GM12873 (cell line): ENCODE data around the gene RERE.

Experiments used
- CTCF ChIP-seq: IDR thresholded peaks from 2 replicates; pipeline ENCODE4 v1.5.1; 2012; ENCODE audit warnings: low read depth, mild to moderate bottlenecking, moderate library complexity, low read length, control low read depth; ENCODE audit not compliant: insufficient read depth; ENCODE audit errors: missing control alignments

Gene RERE

DNA sequence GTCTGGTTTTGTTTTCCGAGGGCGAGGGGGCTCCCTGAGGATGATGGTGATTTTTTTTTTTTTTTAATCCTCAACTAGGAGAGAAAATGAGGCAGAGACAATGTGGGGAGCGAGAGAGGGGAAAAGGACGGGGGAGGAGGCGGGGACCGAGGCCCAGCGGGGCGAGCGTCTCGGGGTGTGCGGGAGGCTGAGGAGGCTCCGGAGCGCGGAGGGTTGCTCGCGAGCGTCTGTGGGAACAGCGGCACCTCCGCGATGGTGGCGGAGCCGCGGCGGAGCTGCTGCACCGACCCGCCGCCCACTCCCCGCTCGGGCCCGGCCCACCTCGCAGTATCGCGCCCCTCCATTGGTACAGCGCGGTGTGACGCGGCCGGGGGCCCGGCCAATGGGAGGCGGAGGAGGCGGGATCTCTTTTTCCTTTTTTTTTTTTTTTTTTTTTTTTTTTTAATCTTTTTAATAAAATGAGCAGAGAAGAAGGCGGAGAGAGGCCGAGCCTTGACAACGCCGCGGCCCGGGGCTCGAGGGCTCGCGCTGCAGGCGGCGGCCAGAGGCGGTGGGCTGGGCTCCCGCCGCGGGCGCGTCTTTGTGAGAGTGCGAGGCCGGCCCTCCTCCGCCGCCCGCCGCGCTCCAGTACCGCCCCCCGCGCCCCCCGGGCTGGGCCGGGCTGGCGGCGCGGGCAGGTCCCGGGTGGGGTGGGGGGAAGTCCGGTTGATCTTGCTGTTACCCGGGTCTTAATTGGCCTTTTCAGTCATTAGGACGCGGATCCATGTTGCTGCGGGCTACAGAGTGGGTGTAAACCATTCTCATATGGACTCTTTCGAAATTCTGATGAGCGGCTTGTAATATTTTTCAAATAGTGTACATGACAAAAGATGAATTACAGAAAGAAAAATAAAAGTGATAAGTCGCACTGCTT, at the start of gene RERE:
Gene RERE (minus strand): TSS at position 229 of the 913 bp plus-strand sequence.
- no peak for TF ChIP-seq CTCF

DNA sequence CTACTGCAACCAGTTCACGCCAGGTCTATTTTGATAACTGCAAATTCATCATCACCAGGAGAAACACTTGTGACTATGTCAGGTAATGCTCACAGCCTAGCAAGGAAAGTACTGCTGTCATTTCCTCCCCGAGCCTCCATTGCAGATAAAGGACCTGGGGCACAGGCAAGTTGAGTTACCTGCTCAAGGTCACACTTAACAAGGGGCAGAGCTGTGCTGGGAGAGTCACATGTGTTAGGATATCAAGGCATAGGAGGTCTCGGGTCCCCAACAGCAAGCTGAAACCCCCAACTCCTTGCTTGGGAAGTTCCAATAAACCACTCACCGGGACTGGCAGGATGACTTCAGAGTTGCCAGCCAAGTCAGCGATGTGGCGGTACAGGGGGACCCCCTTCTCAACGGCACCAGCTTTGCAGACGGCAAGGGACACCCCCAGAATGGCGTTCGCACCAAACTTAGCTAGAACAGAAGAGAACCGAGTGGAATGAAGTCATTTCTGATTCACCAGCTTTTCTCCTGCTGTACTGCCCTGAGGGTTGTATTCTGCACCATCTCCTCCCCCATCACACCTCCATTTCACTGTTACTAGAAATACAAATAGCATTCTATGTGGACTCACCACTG, 49.5 kb upstream of the RERE start:
- TF ChIP-seq CTCF = no peak

DNA sequence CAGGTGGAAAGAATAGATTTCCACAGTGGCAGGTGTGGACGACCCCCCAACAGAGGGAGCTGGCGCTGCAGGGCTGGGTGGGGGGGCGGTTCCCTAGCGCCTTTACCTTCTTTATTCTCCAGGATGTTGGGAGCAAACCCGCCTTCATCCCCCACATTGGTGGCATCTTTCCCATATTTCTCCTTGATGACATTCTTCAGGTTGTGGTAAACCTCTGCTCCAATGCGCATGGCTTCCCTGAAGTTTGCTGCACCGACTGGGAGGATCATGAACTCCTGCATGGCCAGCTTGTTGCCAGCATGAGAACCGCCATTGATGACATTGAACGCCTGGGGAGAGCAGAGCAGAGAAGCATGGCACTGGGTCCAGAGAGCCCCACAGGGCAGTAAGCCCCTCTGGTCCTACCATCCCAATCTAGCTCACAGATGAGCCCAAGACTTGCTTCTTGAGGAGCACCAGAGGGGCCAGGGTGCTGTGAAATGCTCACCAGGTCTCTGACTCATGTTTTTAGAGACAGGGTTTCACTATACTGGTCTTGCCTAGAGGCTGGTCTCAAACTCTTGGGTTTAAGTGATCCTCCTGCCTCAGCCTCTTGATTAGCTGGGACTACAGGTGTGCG, 48.8 kb upstream of the RERE start:
- TF ChIP-seq CTCF = no peak

GRCh38 chr1:8864713-8865344, 47.4 kb upstream of the RERE start:
- TF ChIP-seq CTCF = no peak

- no peak for TF ChIP-seq CTCF
Measured at GRCh38 chr1:8863794-8864233, 46.4 kb upstream of the RERE start.

- no peak for TF ChIP-seq CTCF
Measured at GRCh38 chr1:8863138-8863537, 45.7 kb upstream of the RERE start.
